22Rv1 (cell line): ENCODE data around the gene FDX1.

Source experiments
- H3K27ac ChIP-seq: fragments of 450-650 bp; 2 replicates; pipeline ENCODE4 v1.5.1; 2017
- ZFX ChIP-seq: fragments of 450-650 bp; IDR thresholded peaks from 2 replicates; pipeline ENCODE4 v1.6.1; 2017; ENCODE audit warnings: antibody characterized with exemption, borderline replicate concordance
- TF ChIP-seq, protein P1 (sequence below): fragments of 450-650 bp; IDR thresholded peaks from 2 replicates; pipeline ENCODE4 v1.5.1; 2017; ENCODE audit warnings: mild to moderate bottlenecking

FDX1 gene

DNA sequence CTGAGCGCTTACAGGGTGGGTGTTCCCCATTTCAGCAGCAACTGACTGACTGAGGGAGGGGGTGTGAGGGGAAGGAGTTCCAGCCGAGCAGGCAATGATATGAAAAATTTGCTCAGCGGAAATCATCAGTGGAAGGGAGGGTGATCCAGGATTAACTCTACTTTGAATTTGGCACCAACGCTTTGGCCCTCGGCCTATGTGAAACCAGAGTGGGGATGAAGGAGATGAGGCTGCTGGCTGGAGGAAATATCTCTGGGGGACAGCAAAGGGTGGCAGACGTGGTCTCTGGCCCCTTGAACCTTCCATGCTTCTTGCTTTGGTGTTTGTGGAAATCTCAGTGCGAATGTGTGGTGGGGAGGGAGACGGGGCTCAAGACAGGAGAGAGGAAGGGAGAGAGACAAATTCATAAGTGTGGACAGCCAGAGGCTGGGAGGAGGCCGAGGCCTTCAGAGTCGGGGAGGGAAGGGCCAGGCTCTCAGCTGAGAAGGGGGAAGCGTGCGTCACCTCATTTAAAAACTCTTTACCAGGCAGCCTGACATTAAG is 83.6 kb downstream of the FDX1 start:
- TF ChIP-seq, protein P1, sequence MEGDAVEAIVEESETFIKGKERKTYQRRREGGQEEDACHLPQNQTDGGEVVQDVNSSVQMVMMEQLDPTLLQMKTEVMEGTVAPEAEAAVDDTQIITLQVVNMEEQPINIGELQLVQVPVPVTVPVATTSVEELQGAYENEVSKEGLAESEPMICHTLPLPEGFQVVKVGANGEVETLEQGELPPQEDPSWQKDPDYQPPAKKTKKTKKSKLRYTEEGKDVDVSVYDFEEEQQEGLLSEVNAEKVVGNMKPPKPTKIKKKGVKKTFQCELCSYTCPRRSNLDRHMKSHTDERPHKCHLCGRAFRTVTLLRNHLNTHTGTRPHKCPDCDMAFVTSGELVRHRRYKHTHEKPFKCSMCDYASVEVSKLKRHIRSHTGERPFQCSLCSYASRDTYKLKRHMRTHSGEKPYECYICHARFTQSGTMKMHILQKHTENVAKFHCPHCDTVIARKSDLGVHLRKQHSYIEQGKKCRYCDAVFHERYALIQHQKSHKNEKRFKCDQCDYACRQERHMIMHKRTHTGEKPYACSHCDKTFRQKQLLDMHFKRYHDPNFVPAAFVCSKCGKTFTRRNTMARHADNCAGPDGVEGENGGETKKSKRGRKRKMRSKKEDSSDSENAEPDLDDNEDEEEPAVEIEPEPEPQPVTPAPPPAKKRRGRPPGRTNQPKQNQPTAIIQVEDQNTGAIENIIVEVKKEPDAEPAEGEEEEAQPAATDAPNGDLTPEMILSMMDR, result no peak
- TF ChIP-seq ZFX, result no peak
- H3K27ac ChIP-seq, result no peak overlapping the region

DNA sequence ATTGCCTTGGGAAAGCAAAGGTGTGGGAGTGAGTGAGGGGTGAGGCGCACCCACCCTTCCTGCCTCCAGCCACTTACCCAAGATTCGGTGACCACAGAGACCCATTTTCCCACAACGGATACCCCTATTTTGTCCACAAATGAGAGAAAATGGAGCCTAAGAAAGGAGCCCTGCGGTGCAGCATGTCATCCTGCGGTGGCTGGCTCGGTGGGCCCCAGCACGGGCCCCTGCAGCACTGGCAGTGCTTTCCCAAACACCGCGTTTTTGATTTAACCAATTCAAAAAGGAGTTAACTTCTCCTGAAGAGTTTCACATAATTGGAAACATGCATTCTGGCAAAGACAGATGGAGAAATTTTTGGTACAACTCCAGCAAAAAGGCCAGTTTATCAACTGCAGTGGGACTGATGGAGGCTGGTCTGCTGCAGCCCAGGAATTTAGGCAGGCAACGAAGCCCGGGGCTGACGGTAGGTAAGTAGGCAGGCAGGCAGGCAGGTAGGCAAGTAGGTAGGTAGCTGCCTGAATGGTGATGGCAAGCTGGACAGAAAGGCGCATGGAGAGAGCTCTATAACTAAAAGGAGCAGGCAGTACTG is 84.2 kb downstream of the FDX1 start:
- H3K27ac ChIP-seq, result no peak overlapping the region
- TF ChIP-seq, protein P1, result no peak
- TF ChIP-seq ZFX, result no peak
